ENCODE data around the gene NLK. TPM values are rescaled to one million over a fixed set of nuclear protein-coding genes. Genes with fewer than 3 reads are reported as not detected.

The NLK gene
- total RNA-seq, 1 donor, result 10.5 TPM

DNA sequence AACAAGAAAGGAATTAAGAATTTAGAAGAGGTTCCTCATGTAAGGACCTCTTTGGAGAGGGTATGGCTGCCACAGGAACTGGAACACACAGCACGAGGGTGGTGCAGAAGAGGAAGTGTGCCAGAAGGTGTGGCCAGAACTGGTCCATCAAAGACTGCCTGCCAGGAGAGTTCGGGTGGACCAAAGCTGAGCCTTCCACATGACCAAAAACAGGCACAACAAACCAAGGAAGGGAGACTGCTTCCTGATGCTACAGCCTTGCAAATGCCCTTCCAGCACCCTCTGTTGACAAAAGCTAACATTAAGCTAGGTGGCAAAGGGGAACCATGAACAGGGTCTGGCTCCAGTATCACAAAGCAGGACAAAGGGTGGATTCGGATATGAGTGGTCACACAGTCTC is 150.8 kb downstream of the NLK start:
- TF ChIP-seq, protein P1, sequence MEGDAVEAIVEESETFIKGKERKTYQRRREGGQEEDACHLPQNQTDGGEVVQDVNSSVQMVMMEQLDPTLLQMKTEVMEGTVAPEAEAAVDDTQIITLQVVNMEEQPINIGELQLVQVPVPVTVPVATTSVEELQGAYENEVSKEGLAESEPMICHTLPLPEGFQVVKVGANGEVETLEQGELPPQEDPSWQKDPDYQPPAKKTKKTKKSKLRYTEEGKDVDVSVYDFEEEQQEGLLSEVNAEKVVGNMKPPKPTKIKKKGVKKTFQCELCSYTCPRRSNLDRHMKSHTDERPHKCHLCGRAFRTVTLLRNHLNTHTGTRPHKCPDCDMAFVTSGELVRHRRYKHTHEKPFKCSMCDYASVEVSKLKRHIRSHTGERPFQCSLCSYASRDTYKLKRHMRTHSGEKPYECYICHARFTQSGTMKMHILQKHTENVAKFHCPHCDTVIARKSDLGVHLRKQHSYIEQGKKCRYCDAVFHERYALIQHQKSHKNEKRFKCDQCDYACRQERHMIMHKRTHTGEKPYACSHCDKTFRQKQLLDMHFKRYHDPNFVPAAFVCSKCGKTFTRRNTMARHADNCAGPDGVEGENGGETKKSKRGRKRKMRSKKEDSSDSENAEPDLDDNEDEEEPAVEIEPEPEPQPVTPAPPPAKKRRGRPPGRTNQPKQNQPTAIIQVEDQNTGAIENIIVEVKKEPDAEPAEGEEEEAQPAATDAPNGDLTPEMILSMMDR (IDR thresholded peaks at IDR 0.05; ENCODE audit: extremely low read depth, low read depth, low read length), result no peak
- Histone ChIP-seq H3K36me3 (ENCODE audit: insufficient read depth, low read length) (peaks cover 40% of the 10 kb centered on the region), H2AFZ (ENCODE audit: low read length) (no peak overlapping the region), H3K4me1 (ENCODE audit: insufficient read depth, low read length) (no peaks in the 10 kb centered on the region), H3K27me3 (ENCODE audit: insufficient read depth, low read length) (no peaks in the 10 kb centered on the region), H3K79me2 (ENCODE audit: insufficient read depth, low read length) (no peaks in the 10 kb centered on the region), H3K9me3 (ENCODE audit: low read depth, low read length) (no peaks in the 10 kb centered on the region), H3K27ac (ENCODE audit: low read depth, low read length) (no peak overlapping the region), H3K4me2 (ENCODE audit: insufficient read depth, low read length) (no peak overlapping the region), H4K20me1 (ENCODE audit: insufficient read depth, low read length) (no peaks in the 10 kb centered on the region), H3K4me3 (ENCODE audit: insufficient read depth, low read length) (no peak overlapping the region)
- DNase-seq (ENCODE audit: insufficient read length, low spot score, missing footprints), result no peak

GRCh38 chr17:28194382-28194781 is 151.9 kb downstream of the NLK start:
- H3K4me2 ChIP-seq (ENCODE audit: insufficient read depth, low read length), result no peak overlapping the region

GRCh38 chr17:28196636-28197035 is 154.2 kb downstream of the NLK start:
- TF ChIP-seq, protein P1 (IDR thresholded peaks at IDR 0.05; ENCODE audit: extremely low read depth, low read depth, low read length), result no peak
- DNase-seq (ENCODE audit: insufficient read length, low spot score, missing footprints), result no peak
- Histone ChIP-seq H3K27me3 (ENCODE audit: insufficient read depth, low read length) (no peaks in the 10 kb centered on the region), H3K4me2 (ENCODE audit: insufficient read depth, low read length) (no peak overlapping the region), H3K27ac (ENCODE audit: low read depth, low read length) (no peak overlapping the region), H2AFZ (ENCODE audit: low read length) (no peak overlapping the region), H3K4me3 (ENCODE audit: insufficient read depth, low read length) (no peak overlapping the region), H3K4me1 (ENCODE audit: insufficient read depth, low read length) (no peaks in the 10 kb centered on the region), H3K79me2 (ENCODE audit: insufficient read depth, low read length) (no peaks in the 10 kb centered on the region), H3K9me3 (ENCODE audit: low read depth, low read length) (no peaks in the 10 kb centered on the region), H4K20me1 (ENCODE audit: insufficient read depth, low read length) (no peaks in the 10 kb centered on the region), H3K36me3 (ENCODE audit: insufficient read depth, low read length) (peaks cover 28% of the 10 kb centered on the region)

More at GRCh38 chr17:28194382-28194781, 151.9 kb downstream of the NLK start:
- TF ChIP-seq, protein P1 (IDR thresholded peaks at IDR 0.05; ENCODE audit: extremely low read depth, low read depth, low read length), result no peak
- no peaks in the 10 kb centered on the region for H3K79me2 ChIP-seq (ENCODE audit: insufficient read depth, low read length)
- no peak overlapping the region for H2AFZ ChIP-seq (ENCODE audit: low read length)
- H3K9me3 ChIP-seq (ENCODE audit: low read depth, low read length), result no peaks in the 10 kb centered on the region
- no peak overlapping the region for H3K27ac ChIP-seq (ENCODE audit: low read depth, low read length)
- peaks cover 31% of the 10 kb centered on the region for H3K36me3 ChIP-seq (ENCODE audit: insufficient read depth, low read length)
- no peak overlapping the region for H3K4me3 ChIP-seq (ENCODE audit: insufficient read depth, low read length)
- no peak for DNase-seq (ENCODE audit: insufficient read length, low spot score, missing footprints)
- no peaks in the 10 kb centered on the region for H3K4me1 ChIP-seq (ENCODE audit: insufficient read depth, low read length)
- no peaks in the 10 kb centered on the region for H3K27me3 ChIP-seq (ENCODE audit: insufficient read depth, low read length)
- H4K20me1 ChIP-seq (ENCODE audit: insufficient read depth, low read length), result no peaks in the 10 kb centered on the region

DNA sequence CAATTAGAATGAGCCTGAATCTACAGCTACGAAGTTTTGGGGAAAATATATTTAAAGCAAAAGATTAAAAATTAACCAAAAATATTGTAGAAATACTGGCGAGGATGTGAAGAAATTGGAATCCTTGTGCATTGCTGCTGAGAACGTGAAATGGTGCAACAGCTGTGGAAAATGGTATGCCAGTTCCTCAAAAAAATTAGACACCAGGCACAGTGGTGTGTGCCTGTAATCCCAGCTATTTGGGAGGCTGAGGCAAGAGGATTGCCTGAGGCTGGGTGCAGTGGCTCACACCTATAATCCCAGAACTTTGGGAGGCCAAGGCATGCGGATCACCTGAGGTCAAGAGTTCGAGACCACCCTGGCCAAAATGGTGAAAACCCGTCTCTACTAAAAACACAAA is 156.6 kb downstream of the NLK start:
- Histone ChIP-seq H3K27me3 (ENCODE audit: insufficient read depth, low read length) (no peaks in the 10 kb centered on the region), H2AFZ (ENCODE audit: low read length) (no peak overlapping the region), H3K79me2 (ENCODE audit: insufficient read depth, low read length) (no peaks in the 10 kb centered on the region), H3K27ac (ENCODE audit: low read depth, low read length) (no peak overlapping the region), H3K4me3 (ENCODE audit: insufficient read depth, low read length) (no peak overlapping the region), H3K4me1 (ENCODE audit: insufficient read depth, low read length) (no peaks in the 10 kb centered on the region), H4K20me1 (ENCODE audit: insufficient read depth, low read length) (no peaks in the 10 kb centered on the region), H3K36me3 (ENCODE audit: insufficient read depth, low read length) (peaks cover 16% of the 10 kb centered on the region), H3K4me2 (ENCODE audit: insufficient read depth, low read length) (no peak overlapping the region), H3K9me3 (ENCODE audit: low read depth, low read length) (no peaks in the 10 kb centered on the region)
- DNase-seq (ENCODE audit: insufficient read length, low spot score, missing footprints), result no peak
- TF ChIP-seq, protein P1 (IDR thresholded peaks at IDR 0.05; ENCODE audit: extremely low read depth, low read depth, low read length), result no peak

Data from osteoblast (primary cell).